GM19463 (cell line): Measurements from ENCODE around the gene PUM1.
"Not testable (repeated sequence)": the region's sequence is repeated elsewhere in the genome, so short reads cannot be mapped to it uniquely, and the experiment has no call there.

Source experiments
- ATAC-seq: cut with Tn5 transposase; IDR thresholded peaks from one replicate; pipeline ENCODE4 v1.9.1; 2021; ENCODE audit warnings: mild to moderate bottlenecking, moderate library complexity; ENCODE audit not compliant: unreplicated experiment

PUM1 gene

DNA sequence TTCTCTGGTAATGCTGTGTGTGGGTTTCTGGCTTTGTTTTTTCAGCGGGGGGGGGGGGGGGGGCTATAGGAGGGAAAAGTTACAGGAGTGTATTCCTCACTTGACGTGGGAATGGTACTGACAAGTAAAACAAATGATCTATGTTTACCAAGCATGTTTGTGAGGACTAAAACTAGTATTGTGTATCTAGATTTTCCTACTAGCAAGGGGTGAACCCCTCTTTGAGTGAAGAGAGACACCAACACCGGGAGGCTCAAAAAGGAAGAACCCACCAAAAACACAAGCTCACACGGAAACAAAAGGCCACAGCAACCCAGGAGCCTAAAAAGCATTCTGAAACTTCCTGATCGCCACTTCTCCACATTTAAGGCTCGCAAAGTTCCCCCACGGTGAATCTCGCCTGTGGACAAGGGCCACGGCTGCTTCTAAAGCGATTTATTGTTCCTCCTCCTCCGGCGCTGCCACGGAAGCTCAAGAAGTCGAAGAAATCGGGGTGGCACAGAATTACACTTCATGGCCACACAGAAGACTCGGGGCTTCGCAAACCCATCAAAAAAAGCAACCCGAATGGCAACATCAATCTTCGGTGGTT is 703 bp downstream of the PUM1 start:
- no peak for ATAC-seq

DNA sequence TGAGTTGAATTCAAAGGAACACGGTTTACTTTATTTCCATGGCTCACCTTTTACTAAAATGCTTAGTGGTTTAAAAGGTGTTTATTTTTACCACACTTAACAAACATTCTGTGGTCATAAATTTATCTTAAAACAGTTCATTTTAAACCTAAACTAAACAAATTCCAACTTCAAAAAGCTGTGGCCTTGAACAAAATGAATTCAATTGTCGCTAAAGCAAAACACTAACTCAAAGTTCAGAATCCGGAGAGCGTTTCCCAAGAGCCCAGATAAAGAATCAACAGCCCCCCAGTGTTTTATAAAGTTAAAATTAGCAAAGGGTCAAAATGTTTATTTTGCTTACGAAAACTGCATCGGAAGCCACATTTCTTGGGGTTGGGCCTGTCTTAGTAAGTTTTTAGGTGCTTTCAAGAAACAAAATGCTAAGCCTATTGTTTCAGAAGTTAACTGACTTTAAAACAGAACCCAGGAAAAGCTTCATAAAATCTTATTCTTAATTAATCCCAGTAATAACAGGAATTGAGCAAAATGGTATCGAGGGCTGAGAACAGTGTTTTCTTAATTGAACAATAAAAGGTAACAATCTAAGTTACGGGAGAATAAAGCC is 1.3 kb downstream of the PUM1 start:
- ATAC-seq, result no peak

GRCh38 chr1:31063631-31064030 is 1.9 kb downstream of the PUM1 start:
- no peak for ATAC-seq

DNA sequence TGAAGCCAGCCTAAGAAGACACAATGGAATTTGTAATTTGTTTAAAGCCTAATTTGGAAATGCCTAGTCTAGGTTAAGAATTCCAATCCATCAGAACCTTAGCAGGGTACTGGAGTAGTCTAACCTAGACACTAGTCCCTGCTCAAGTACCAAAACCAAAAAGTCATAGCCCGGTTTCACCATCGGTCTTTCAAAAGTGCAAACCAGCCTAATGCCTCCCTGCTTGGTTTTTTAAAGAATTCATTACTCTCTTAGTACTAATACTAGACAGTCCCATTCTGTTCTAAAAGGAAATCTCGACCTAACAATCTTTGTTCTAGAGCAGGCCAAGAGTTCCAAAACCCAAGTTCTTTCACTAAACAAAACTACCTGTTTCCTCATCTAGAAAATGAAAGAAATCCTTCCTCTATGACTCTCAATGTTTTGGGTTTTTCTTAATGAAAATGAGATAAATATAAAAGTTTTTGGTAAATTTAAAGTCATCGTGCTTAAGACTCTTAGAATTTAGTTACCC is 2.6 kb downstream of the PUM1 start:
- ATAC-seq, result no peak

GRCh38 chr1:31062162-31062866 is 3.2 kb downstream of the PUM1 start:
- not testable (repeated sequence) for ATAC-seq

DNA sequence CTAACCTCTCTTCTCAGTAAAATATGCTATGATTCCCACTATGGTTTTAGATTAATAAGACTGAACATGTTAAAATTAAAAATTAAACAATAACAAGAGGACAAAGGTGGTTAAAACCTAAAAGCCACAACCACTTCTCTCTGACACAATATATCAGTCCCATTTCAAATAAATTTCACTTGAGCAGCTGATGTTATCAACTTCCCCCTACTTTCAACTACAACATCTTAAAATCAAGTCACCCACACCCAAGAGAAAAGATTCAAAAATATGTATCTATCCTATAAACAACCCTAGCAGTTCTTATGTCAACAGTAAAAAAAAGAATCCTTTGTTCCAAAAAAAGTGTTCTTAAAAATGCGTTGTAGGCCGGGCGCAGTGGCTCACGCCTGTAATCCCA is 7.5 kb downstream of the PUM1 start:
- ATAC-seq, result no peak

DNA sequence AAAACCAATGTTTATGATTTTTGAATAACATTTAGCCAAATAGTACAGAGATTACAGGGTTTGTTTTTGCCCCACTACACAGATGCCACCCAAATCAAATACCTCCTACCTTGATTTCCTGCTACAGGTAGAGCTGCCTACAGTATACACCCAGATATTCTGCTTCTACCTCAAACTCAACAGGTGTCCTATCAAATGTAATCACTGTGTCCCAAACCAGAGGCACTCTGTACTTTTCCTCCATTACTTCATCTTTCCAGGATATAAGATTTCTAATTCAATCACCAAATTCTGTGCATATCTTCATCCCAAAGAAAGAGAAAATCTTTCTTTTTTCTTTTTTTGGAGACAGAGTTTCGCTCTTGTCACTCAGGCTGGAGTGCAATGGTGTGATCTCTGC is 9.6 kb downstream of the PUM1 start:
- no peak for ATAC-seq

DNA sequence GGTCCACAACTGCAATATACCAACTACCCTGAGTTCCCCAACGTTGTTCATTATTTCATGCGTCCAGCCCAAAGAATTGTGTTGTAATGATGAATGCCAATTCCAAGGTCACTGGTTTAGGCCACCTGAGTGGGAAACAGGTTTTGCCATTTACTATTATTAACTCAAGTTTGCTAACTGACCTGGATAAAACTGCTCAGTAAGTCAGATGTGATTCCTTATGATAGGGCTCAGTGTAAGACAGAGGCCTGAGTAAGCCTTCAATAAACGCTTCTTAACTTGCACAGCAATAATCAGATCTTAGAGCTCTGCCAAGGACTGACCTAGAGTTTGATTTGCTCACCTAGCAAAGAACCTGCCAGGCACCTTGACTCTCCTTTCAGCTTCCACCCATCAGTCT is 10.0 kb downstream of the PUM1 start:
- no peak for ATAC-seq

DNA sequence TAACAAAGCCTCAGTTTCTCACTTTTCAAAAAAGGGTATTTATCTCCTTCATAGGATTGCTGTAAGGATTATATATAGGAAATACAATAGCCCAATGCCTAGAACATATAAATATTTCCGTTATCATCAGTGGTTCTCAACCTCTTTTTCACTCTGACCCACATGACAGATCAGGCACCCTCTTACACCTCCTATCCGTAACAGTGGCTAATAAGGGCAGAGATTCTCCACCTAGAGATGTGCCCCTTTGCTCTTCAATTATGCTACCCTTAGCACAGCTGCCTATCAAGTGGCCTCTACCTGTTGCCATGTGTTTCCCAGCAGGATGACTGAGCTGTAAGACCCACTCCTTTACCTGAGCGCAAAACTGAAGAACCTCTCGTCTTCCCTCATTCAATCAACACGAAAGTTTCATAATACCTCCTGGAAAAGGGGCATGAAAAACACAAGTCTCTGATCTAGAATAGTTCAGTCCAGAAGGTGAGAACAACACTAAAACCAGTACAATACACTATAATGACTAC is 10.5 kb downstream of the PUM1 start:
- no peak for ATAC-seq

- ATAC-seq, result no peak
Observed at GRCh38 chr1:31054349-31054748, 11.2 kb downstream of the PUM1 start.

DNA sequence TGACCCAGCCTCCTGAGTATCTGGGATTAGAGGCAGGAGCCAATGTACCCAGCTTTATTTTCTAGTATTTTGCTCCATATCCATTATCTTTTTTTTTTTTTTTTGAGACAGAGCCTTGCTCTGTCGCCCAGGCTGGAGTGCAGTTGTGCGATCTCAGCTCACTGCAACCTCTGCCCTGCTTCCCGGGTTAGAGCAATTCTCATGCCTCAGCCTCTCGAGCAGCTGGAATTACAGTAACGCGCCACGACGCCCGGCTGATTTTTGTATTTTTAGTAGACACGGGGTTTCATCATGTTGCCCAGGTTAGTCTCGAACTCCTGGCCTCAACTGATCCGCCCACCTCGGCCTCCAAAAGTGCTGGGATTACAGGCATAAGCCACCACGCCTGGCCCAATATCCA is 12.9 kb downstream of the PUM1 start:
- ATAC-seq, result not testable (repeated sequence)

GRCh38 chr1:31051611-31052010 is 13.9 kb downstream of the PUM1 start:
- ATAC-seq, result no peak

GRCh38 chr1:31047507-31047906 is 18.0 kb downstream of the PUM1 start:
- not testable (repeated sequence) for ATAC-seq

DNA sequence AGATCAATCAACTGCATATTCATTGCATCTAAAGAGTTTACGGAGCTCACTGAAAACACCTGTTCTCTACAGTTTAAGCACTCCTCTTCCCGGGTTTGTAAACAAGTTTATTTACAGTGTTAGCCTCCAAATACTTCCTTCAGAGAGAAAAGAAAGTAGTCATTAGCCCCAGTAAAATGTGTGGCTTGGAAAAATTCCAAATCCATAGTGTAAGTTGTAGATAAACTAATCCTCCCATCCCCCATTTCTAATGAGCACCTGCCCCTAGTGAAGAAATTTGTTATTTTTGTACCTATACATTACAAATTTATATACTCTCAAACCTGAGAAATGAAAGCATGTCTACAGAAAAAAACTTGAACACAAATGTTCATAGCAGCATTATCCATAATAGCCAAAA is 21.9 kb downstream of the PUM1 start:
- no peak for ATAC-seq

DNA sequence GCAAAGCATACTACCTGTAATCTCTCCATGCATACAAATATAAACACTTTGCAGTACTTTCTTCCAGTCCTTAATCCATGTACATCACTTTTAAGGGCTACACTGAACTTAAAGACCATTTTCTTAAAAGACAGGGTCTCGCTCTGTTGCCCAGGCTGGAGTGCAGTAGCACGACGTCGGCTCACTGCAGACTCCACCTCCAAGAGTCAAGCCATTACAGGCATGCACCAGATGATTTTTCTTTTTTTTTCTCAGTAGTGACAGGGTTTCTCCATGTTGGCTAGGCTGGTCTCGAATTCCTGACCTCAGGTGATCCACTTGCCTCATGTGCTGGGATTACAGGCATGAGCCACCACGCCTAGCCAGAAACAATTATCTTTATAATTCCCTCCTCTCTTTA is 22.9 kb downstream of the PUM1 start:
- no peak for ATAC-seq

DNA sequence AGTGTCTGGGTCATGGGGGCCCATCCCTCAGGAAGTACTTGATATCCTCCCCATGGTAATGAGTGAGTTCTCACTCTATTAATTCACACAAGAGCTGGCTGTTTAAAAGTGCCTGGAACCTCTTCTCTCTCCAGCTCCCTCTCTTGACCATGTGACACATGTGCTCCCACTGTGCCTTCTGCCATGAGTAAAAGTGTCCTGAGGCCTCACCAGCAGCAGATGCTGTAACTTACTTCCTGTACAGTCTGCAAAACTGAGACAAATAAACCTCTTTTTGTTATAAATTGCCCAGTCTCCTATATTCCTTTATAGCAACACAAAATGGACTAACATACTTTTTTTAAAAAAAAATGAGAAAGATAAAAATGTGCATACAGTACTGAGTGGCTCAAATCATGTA is 24.0 kb downstream of the PUM1 start:
- no peak for ATAC-seq

- no peak for ATAC-seq
Observed at GRCh38 chr1:31040038-31040437, 25.5 kb downstream of the PUM1 start.

GRCh38 chr1:31038935-31039334 is 26.6 kb downstream of the PUM1 start:
- ATAC-seq, result not testable (repeated sequence)

GRCh38 chr1:31038360-31038759 is 27.2 kb downstream of the PUM1 start:
- ATAC-seq, result no peak

- ATAC-seq, result no peak
Observed at GRCh38 chr1:31036749-31037500, 28.6 kb downstream of the PUM1 start.

DNA sequence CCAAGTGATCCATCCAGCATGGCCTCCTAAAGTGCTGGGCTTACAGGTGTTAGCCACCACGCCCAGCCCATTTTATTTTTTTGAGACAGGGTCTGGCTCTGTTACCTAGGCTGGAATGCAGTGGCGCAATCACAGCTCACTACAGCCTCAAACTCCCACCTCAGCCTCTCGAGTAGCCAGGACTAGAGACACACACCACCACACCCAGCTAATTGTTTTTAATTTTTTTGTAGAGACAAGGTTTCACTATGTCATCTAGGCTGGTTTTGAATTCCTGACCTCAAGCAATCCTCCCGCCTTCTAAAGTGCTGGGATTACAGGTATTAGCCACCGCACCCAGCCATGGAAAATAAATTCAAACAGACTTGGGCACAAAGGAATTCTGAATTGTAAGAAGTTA is 31.9 kb downstream of the PUM1 start:
- no peak for ATAC-seq
